Astrocyte (in vitro differentiated cells and primary cell): ENCODE data around the gene ERFE. TPM values are rescaled to one million over a fixed set of nuclear protein-coding genes. Genes with fewer than 3 reads are reported as not detected.

ENCODE experiments used
- DNase-seq: peaks from one replicate; pipeline ENCODE4 v3.0.0-alpha.2; 2010; ENCODE audit warnings: low read depth
- FAIRE-seq: peaks from 2 replicates; lab custom pipeline; 2011; peaks lifted over from hg19 to GRCh38; lab: Jason Lieb, UNC
- H2AFZ ChIP-seq: 2 replicates; pipeline ENCODE4 v1.6.0; 2012; ENCODE audit warnings: low read depth, low read length, inconsistent platforms
- H3K27ac ChIP-seq: 2 replicates; pipeline ENCODE4 v1.5.1; 2011; ENCODE audit warnings: low read depth, low read length, inconsistent platforms
- H3K27me3 ChIP-seq: 2 replicates; pipeline ENCODE4 v1.6.0; 2011; ENCODE audit warnings: low read length, inconsistent platforms; ENCODE audit not compliant: insufficient read depth
- H3K36me3 ChIP-seq: 2 replicates; pipeline ENCODE4 v1.5.1; 2011; ENCODE audit warnings: low read length, inconsistent platforms; ENCODE audit not compliant: insufficient read depth
- H3K4me1 ChIP-seq: 2 replicates; pipeline ENCODE4 v1.5.1; 2011; ENCODE audit warnings: low read length, inconsistent platforms; ENCODE audit not compliant: insufficient read depth
- H3K4me2 ChIP-seq: 2 replicates; pipeline ENCODE4 v1.6.0; 2012; ENCODE audit warnings: low read length, inconsistent platforms
- H3K4me3 ChIP-seq: 2 replicates; pipeline ENCODE4 v1.5.1; 2011; ENCODE audit warnings: low read depth, mild to moderate bottlenecking, low read length, inconsistent platforms; ENCODE audit not compliant: insufficient read depth
- H3K79me2 ChIP-seq: 2 replicates; pipeline ENCODE4 v1.6.0; 2012; ENCODE audit warnings: mild to moderate bottlenecking, low read length, inconsistent platforms; ENCODE audit not compliant: insufficient read depth
- H3K9ac ChIP-seq: 2 replicates; pipeline ENCODE4 v1.6.0; 2012; ENCODE audit warnings: mild to moderate bottlenecking, low read length, inconsistent platforms
- H3K9me3 ChIP-seq: 2 replicates; pipeline ENCODE4 v1.5.1; 2012; ENCODE audit warnings: low read depth, mild to moderate bottlenecking, low read length, inconsistent platforms; ENCODE audit not compliant: insufficient read depth
- H4K20me1 ChIP-seq: 2 replicates; pipeline ENCODE4 v1.6.0; 2012; ENCODE audit warnings: low read length, inconsistent platforms; ENCODE audit not compliant: insufficient read depth
- H3K27ac Mint-ChIP-seq: one replicate; pipeline ENCODE4 v1.8.0; 2021; ENCODE audit warnings: mild to moderate bottlenecking, mixed read lengths; ENCODE audit not compliant: unreplicated experiment
- H3K27me3 Mint-ChIP-seq: one replicate; pipeline ENCODE4 v1.8.0; 2021; ENCODE audit warnings: low read depth, mixed read lengths; ENCODE audit not compliant: unreplicated experiment
- H3K36me3 Mint-ChIP-seq: one replicate; pipeline ENCODE4 v1.8.0; 2021; ENCODE audit warnings: low read depth, mixed read lengths; ENCODE audit not compliant: unreplicated experiment
- H3K4me1 Mint-ChIP-seq: one replicate; pipeline ENCODE4 v1.8.0; 2021; ENCODE audit warnings: low read depth, mixed read lengths; ENCODE audit not compliant: unreplicated experiment
- H3K4me3 Mint-ChIP-seq: one replicate; pipeline ENCODE4 v1.8.0; 2021; ENCODE audit warnings: mild to moderate bottlenecking, moderate library complexity, mixed read lengths; ENCODE audit not compliant: unreplicated experiment
- H3K9me3 Mint-ChIP-seq: one replicate; pipeline ENCODE4 v1.8.0; 2021; ENCODE audit warnings: mild to moderate bottlenecking, mixed read lengths; ENCODE audit not compliant: unreplicated experiment
- EZH2 ChIP-seq: IDR thresholded peaks from 2 replicates; pipeline ENCODE4 v1.6.1; 2012; ENCODE audit warnings: mild to moderate bottlenecking, low read length, inconsistent platforms; ENCODE audit not compliant: insufficient read depth
- total RNA-seq: library from RNA; stranded (reverse); gene quantifications from 2 replicates; pipeline ENCODE4 v1.2.1, GENCODE V29; 2021
- TF ChIP-seq, protein P1 (sequence below): IDR thresholded peaks from 2 replicates; pipeline ENCODE4 v1.5.1; 2011; ENCODE audit warnings: low read depth, mild to moderate bottlenecking, inconsistent platforms, low read length, moderate library complexity; ENCODE audit not compliant: insufficient read depth

ERFE gene
- total RNA-seq, 1 donor from 2014 or later, result 1.4 TPM

DNA sequence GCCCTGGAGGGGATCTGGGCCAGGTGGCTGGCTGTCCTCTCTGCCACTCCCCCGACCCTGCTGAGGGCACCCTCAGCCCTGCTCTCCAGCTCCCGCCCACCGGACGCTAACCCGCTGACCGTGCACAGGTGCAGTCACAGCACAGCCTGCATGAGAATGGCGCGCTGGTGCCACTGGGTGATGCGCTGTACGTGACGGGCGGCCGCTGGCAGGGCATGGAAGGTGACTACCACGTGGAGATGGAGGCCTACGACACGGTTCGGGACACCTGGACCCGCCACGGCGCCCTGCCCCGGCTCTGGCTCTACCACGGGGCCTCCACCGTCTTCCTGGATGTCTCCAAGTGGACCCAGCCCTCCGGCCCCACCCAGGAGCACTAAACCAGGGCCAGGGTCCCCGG lies 8.1 kb upstream of the ERFE start:
- Mint-ChIP-seq H3K27ac (no peak overlapping the region), H3K27me3 (peaks cover 1% of the 10 kb centered on the region), H3K9me3 (peaks cover 3% of the 10 kb centered on the region), H3K4me1 (no peaks in the 10 kb centered on the region), H3K4me3 (no peak overlapping the region), H3K36me3 (peaks cover 2% of the 10 kb centered on the region)
- Histone ChIP-seq H3K27me3 (no peaks in the 10 kb centered on the region), H3K79me2 (no peaks in the 10 kb centered on the region), H3K4me1 (peaks cover 4% of the 10 kb centered on the region), H3K4me3 (no peak overlapping the region), H3K9ac (no peak overlapping the region), H4K20me1 (no peaks in the 10 kb centered on the region), H3K9me3 (no peaks in the 10 kb centered on the region), H2AFZ (no peak overlapping the region), H3K4me2 (no peak overlapping the region), H3K36me3 (no peaks in the 10 kb centered on the region), H3K27ac (no peak overlapping the region)
- FAIRE-seq (no peak), DNase-seq (no peak)
- no peak for TF ChIP-seq EZH2
- TF ChIP-seq, protein P1, sequence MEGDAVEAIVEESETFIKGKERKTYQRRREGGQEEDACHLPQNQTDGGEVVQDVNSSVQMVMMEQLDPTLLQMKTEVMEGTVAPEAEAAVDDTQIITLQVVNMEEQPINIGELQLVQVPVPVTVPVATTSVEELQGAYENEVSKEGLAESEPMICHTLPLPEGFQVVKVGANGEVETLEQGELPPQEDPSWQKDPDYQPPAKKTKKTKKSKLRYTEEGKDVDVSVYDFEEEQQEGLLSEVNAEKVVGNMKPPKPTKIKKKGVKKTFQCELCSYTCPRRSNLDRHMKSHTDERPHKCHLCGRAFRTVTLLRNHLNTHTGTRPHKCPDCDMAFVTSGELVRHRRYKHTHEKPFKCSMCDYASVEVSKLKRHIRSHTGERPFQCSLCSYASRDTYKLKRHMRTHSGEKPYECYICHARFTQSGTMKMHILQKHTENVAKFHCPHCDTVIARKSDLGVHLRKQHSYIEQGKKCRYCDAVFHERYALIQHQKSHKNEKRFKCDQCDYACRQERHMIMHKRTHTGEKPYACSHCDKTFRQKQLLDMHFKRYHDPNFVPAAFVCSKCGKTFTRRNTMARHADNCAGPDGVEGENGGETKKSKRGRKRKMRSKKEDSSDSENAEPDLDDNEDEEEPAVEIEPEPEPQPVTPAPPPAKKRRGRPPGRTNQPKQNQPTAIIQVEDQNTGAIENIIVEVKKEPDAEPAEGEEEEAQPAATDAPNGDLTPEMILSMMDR, result no peak

DNA sequence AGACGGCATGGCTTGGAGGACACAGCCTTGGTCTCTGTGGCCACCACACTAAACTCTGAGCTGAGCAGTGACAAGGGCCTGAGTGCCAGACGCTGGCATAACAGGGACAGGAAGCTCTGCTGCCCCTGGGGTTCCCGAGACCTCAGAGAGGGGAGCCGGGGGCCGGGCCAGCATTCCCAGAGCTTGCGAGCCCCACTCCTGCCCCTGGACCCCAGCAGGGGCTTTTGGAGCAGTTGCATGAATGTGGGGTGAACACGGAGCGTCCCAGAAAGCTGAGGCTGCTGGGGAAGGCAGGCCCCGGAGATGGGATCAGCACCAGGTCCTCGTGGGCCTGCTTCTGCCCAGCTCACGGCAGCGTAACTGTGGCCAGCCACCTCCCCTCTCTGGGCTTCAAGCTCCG lies 7.6 kb upstream of the ERFE start:
- peaks cover 4% of the 10 kb centered on the region for H3K4me1 ChIP-seq

DNA sequence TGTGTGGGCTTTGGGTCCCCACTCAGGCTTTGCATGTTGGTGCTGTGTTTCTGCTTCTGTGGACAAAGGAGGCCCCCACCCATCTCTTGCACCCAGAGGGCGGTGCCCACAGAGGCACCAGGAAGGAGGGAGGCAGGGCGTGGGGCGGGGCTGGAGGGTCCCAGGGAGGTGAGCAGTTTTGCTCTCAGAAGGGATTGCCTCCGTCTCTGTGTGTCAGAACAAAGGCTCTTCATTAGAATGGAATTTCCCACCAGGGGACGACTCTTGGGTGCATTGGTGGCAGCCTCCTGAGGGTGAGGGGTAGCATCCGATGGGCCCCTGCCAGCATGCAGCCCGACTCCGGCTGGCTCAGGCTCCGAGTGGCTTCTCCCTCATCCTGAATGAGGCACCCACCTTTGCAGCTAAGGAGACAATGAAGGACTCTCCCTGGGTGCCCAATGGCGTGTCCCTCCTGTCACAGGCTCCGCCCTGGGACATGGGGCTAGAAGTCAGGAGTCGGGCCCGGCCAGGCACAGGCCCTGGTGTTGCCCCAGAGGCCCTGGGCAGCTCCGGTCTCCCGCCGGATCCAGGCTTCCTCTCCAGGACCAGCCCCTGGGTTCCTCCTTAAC lies 7.0 kb upstream of the ERFE start:
- Histone ChIP-seq H3K4me2 (no peak overlapping the region), H3K27me3 (no peaks in the 10 kb centered on the region), H3K9ac (no peak overlapping the region), H4K20me1 (no peaks in the 10 kb centered on the region), H3K9me3 (no peaks in the 10 kb centered on the region), H2AFZ (no peak overlapping the region), H3K36me3 (no peaks in the 10 kb centered on the region), H3K27ac (no peak overlapping the region), H3K79me2 (no peaks in the 10 kb centered on the region), H3K4me1 (peaks cover 4% of the 10 kb centered on the region), H3K4me3 (no peak overlapping the region)
- Mint-ChIP-seq H3K4me3 (no peak overlapping the region), H3K36me3 (peaks cover 2% of the 10 kb centered on the region), H3K4me1 (peaks cover 1% of the 10 kb centered on the region), H3K27me3 (peaks cover 1% of the 10 kb centered on the region), H3K27ac (no peak overlapping the region), H3K9me3 (peaks cover 3% of the 10 kb centered on the region)
- DNase-seq, result no peak
- no peak for FAIRE-seq
- no peak for TF ChIP-seq EZH2
- TF ChIP-seq, protein P1, result no peak

More for the DNA sequence above, 7.6 kb upstream of the ERFE start:
- H3K27ac ChIP-seq, result no peak overlapping the region
- peaks cover 2% of the 10 kb centered on the region for H3K36me3 Mint-ChIP-seq
- H3K79me2 ChIP-seq, result no peaks in the 10 kb centered on the region
- FAIRE-seq (no peak), DNase-seq (no peak)
- no peak overlapping the region for H3K27ac Mint-ChIP-seq
- H3K9me3 Mint-ChIP-seq, result peaks cover 3% of the 10 kb centered on the region
- no peaks in the 10 kb centered on the region for H3K9me3 ChIP-seq
- H2AFZ ChIP-seq, result no peak overlapping the region
- H3K4me3 ChIP-seq, result no peak overlapping the region
- H3K4me2 ChIP-seq, result no peak overlapping the region
- no peaks in the 10 kb centered on the region for H3K27me3 ChIP-seq
- H3K4me1 Mint-ChIP-seq, result peaks cover 1% of the 10 kb centered on the region
- H3K27me3 Mint-ChIP-seq, result peaks cover 1% of the 10 kb centered on the region
- H4K20me1 ChIP-seq, result no peaks in the 10 kb centered on the region
- no peaks in the 10 kb centered on the region for H3K36me3 ChIP-seq
- H3K9ac ChIP-seq, result no peak overlapping the region
- TF ChIP-seq, protein P1, result no peak
- TF ChIP-seq EZH2, result no peak
- no peak overlapping the region for H3K4me3 Mint-ChIP-seq
